ENCODE results near the gene OR4C46. TPM values are rescaled to one million over a fixed set of nuclear protein-coding genes. Genes with fewer than 3 reads are reported as not detected.
"Not testable (repeated sequence)": the region's sequence is repeated elsewhere in the genome, so short reads cannot be mapped to it uniquely, and the experiment has no call there.

Gene OR4C46
- total RNA-seq (2014; rRNA removed; shearing (Covaris generic)) = not detected in 2 replicates

DNA sequence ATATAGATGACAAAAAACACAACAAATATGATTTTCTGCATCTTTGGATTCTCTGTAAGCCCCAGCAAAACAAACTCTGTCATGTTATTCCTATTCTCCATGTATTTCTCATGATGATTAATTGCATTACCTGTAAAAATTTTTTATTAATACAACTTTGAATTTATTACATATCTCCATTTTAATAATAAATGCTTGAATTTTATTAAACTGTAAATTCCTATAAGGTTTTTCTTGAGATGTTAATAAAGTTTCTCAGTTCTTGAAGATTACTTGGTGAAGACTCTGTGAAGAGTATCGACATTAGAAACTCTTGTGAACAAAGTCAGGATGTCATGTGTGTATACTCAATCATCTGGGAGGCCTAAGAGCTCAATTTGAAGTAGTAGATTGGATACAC, at the start of gene OR4C46:
TSS of gene OR4C46 (minus strand) at position 101 of the 400 bp plus-strand sequence. CDS start at position 101, 0 bp downstream.
- Histone ChIP-seq H3K4me1 (replicated peaks) (no peaks in the 10 kb centered on the region), H3K27me3 (replicated peaks) (no peaks in the 10 kb centered on the region), H3K4me3 (no peak within 1 kb of the TSS), H3K27ac (no peak within 1 kb of the TSS), H3K9me3 (replicated peaks) (no peaks in the 10 kb centered on the region), H3K36me3 (no peaks in the 10 kb centered on the region)
- DNase-seq (ENCODE audit: low read depth in 1 of 2, low spot score in 2 of 2) = no peak

DNA sequence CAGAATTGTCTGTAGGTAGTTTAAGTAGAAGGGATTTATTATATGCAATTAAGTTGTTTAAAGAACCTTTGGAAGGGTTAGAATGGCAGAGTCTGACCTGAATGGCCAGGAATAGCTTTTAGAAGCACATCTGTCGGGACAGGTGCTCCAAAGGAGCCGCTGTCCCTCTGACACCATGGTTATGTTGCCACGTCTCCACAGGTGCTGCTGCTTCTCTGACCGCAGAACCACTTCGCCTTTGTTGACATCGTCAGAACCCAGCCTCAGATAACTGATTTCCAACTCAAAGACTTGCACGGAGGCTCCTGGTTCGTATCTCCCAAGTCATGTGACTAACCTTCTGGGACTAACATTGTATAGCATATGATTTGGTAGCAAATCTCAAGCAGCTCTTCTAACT, 41.8 kb upstream of the OR4C46 start:
- H3K4me1 ChIP-seq (replicated peaks); H3K4me3 ChIP-seq; H3K27me3 ChIP-seq (replicated peaks); DNase-seq (ENCODE audit: low read depth in 1 of 2, low spot score in 2 of 2); H3K27ac ChIP-seq; H3K36me3 ChIP-seq; H3K9me3 ChIP-seq (replicated peaks): not testable (repeated sequence)

DNA sequence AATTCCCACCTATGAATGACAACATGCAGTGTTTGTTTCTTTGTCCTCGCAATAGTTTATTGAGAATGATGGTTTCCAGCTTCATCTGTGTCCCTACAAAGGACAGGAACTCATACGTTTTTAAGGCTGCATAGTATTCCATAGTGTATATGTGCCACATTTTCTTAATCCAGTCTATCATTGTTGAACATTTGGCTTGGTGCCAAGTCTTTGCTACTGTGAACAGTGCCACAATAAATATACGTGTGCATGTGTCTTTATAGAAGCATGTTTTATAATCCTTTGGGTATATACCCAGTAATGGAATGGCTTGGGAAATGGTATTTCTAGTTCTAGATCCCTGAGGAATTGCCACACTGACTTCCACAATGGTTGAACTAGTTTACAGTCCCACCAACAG, 42.4 kb downstream of the OR4C46 start:
- not testable (repeated sequence) for H3K4me1 ChIP-seq (replicated peaks); H3K27ac ChIP-seq; DNase-seq (ENCODE audit: low read depth in 1 of 2, low spot score in 2 of 2); H3K9me3 ChIP-seq (replicated peaks); H3K4me3 ChIP-seq; H3K27me3 ChIP-seq (replicated peaks); H3K36me3 ChIP-seq

DNA sequence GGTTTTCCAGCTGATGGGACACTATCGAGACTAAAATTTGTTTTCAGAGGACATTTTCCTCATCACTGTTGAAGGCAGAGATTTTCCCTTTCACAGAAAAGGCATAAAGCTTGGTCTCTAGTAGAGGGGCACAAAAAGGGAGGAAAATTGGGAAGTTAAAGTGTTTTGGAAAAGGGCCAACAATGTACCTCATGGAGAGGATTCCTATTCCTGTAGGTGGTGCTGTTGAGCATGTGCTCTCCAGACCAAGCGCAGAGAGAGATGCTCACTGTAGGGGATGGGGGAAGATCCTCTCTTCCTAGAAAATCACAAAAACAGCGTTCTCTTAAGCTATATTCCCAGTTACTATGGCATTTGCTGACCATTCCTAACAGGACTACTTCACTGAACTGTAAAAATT, 44.9 kb downstream of the OR4C46 start:
- Histone ChIP-seq H3K9me3 (replicated peaks) (no peaks in the 10 kb centered on the region), H3K27ac (no peak overlapping the region), H3K4me3 (no peak overlapping the region), H3K36me3 (no peaks in the 10 kb centered on the region), H3K27me3 (replicated peaks) (no peaks in the 10 kb centered on the region), H3K4me1 (replicated peaks) (no peaks in the 10 kb centered on the region)
- DNase-seq (ENCODE audit: low read depth in 1 of 2, low spot score in 2 of 2) = no peak

DNA sequence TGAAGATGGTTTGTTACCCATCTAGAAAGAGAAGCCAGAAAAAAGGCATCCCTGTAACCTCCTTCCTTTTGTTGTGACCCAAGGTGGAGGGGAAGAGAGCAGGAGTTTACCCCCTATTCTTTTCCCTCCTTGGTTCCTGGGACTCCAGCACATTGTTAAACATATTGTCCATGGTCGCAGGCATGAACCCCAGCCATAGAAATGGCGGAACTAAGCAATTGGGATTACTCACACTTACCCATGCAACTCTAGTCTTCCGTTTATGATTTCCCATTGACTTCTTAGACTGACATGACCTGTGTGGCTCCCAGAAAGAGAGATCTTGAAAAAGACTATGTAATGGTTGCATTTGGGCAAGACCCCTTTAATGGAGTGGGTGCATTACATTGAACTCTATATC, 45.4 kb downstream of the OR4C46 start:
- no peaks in the 10 kb centered on the region for H3K27me3 ChIP-seq (replicated peaks)
- no peak for DNase-seq (ENCODE audit: low read depth in 1 of 2, low spot score in 2 of 2)
- no peak overlapping the region for H3K27ac ChIP-seq
- no peaks in the 10 kb centered on the region for H3K36me3 ChIP-seq
- H3K4me3 ChIP-seq = no peak overlapping the region
- no peaks in the 10 kb centered on the region for H3K9me3 ChIP-seq (replicated peaks)
- no peaks in the 10 kb centered on the region for H3K4me1 ChIP-seq (replicated peaks)

Other genes with a start within 250 kb of the OR4C46 start
- gene OR4A5, start 102.8 kb upstream of the OR4C46 start, total RNA-seq (2014; rRNA removed; shearing (Covaris generic)) = not detected in 2 replicates

Data from SJSA1 (cell line).